GM12878 (cell line): ENCODE results near the gene TRABD2A.

Source experiments
- DPF2 ChIP-seq: fragments of 450-650 bp; IDR thresholded peaks from 2 replicates; pipeline ENCODE4 v1.6.1; 2017; ENCODE audit warnings: mild to moderate bottlenecking
- POLR2AphosphoS5 ChIP-seq: IDR thresholded peaks from 2 replicates; pipeline ENCODE4 v1.6.1; 2011; ENCODE audit warnings: mild to moderate bottlenecking, low read length, inconsistent platforms
- TCF3 ChIP-seq: IDR thresholded peaks from 2 replicates; pipeline ENCODE4 v1.6.1; 2012; ENCODE audit warnings: low read depth, mild to moderate bottlenecking, low read length, borderline replicate concordance; ENCODE audit not compliant: insufficient read depth
- TF ChIP-seq, protein P1 (sequence below), 3 experiments: IDR thresholded peaks in 2 of 3; conservative IDR thresholded peaks in 1 of 3; 2 replicates each; pipeline ENCODE4 v1.5.1; 2011; ENCODE audit warnings: low read depth in 3 of 3, low read length in 3 of 3, mild to moderate bottlenecking in 3 of 3, control low read depth in 2 of 3, moderate library complexity in 2 of 3, inconsistent platforms in 1 of 3, mixed read lengths in 1 of 3; ENCODE audit not compliant: control insufficient read depth in 2 of 3, insufficient read depth in 1 of 3; ENCODE audit errors: extremely low read depth in 1 of 3

DNA sequence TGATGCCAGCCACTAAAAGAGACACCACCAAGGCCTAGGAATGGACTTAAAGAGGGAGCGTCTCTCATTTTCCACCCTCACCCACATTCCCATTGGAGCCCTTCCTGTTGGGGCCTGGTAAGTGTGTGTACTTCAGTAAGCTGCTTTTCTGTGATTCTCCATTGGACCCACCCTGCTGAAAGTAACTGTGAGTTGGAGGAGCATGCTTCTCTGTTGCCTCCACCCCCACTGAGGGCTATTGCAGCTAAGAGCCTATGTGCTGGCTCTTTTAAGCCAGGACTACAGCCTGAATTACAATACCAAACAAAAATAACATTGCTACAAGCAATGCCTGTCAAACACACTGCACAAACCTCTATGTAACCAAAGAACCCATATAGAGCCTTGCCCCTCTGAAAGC, 81.1 kb downstream of the TRABD2A start:
- TF ChIP-seq TCF3: no peak
- TF ChIP-seq POLR2AphosphoS5: no peak
- TF ChIP-seq, protein P1, sequence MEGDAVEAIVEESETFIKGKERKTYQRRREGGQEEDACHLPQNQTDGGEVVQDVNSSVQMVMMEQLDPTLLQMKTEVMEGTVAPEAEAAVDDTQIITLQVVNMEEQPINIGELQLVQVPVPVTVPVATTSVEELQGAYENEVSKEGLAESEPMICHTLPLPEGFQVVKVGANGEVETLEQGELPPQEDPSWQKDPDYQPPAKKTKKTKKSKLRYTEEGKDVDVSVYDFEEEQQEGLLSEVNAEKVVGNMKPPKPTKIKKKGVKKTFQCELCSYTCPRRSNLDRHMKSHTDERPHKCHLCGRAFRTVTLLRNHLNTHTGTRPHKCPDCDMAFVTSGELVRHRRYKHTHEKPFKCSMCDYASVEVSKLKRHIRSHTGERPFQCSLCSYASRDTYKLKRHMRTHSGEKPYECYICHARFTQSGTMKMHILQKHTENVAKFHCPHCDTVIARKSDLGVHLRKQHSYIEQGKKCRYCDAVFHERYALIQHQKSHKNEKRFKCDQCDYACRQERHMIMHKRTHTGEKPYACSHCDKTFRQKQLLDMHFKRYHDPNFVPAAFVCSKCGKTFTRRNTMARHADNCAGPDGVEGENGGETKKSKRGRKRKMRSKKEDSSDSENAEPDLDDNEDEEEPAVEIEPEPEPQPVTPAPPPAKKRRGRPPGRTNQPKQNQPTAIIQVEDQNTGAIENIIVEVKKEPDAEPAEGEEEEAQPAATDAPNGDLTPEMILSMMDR (IDR thresholded peaks at IDR 0.05 in 2 of 3, conservative IDR thresholded peaks at IDR 0.05 in 1 of 3; ENCODE audit: control insufficient read depth in 2 of 3, extremely low read depth in 1 of 3, insufficient read depth in 1 of 3, low read depth in 3 of 3, low read length in 3 of 3): no peak
- TF ChIP-seq DPF2: no peak
